Activated CD8-positive, alpha-beta memory T cell treated with anti-CD3 and anti-CD28 coated beads for 48 hours (primary cell): Measurements from ENCODE around the gene F5.
"Not testable (repeated sequence)": the region's sequence is repeated elsewhere in the genome, so short reads cannot be mapped to it uniquely, and the experiment has no call there.

Experiments
- DNase-seq, 3 experiments: peaks; one replicate each; pipeline ENCODE4 v3.0.0-alpha.2; 2020; ENCODE audit warnings: low read depth in 2 of 3, low spot score in 2 of 3

F5 gene

GRCh38 chr1:169546087-169546995 lies 39.9 kb downstream of the F5 start:
- DNase-seq: peak in 1 of 3 experiments; percentile 14

GRCh38 chr1:169545472-169545871 lies 40.8 kb downstream of the F5 start:
- DNase-seq: no peak

DNA sequence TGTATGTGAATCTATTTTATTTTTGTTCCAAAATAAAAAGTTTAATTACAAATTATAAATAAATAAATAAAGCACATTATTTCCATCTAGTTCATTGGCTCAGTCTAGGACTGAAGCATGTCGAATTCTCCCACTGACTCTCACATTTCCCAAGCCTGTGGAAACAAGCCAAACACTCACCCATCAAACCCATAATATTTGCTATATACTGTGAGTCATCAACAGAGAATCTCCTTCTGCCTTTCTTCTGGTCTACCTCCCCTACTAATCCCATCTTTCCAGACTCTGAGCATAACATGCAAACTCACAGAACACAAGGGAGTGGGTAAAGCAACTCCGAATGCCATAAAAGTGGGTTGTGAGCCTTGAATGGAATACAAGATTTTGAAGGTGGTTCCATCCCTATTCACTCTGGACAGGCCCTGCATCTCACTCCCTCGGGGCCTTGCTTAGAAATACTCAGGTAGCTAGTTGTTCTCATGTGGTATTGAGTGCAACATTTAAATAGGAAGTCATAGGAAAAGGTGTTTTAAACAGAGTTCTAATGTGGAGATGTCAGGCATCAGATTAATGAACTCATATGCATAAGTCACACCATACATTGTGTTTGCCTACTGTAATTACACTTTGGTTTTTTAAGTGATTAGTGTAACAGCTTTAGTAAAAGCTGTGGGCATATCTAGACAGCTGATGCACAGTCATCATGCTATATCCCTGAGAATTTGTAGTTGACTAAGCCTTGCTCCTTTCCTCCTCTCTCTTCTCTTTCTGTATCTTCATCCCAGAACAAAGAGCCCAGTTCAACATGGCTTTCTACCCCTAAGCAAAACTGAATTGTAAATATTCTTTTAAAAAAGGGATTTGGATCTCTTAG lies 47.0 kb downstream of the F5 start:
- DNase-seq: no peak

DNA sequence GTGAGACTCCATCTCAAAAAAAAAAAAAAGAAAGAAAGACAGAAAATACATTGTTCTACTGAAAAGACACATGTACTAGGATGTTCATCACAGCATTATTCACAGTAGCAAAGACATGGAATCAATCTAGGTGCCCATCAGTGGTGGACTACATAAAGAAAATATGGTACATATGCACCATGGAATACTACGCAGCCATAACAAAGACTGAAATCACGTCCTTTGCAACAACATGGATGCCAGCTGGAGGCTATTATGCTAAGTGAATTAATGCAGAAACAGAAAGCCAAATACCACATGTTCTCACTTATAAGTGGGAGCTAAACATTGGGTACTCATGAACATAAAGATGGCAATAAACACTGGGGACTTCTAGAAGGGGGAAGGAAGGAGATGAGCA lies 51.6 kb downstream of the F5 start:
- DNase-seq: no peak

DNA sequence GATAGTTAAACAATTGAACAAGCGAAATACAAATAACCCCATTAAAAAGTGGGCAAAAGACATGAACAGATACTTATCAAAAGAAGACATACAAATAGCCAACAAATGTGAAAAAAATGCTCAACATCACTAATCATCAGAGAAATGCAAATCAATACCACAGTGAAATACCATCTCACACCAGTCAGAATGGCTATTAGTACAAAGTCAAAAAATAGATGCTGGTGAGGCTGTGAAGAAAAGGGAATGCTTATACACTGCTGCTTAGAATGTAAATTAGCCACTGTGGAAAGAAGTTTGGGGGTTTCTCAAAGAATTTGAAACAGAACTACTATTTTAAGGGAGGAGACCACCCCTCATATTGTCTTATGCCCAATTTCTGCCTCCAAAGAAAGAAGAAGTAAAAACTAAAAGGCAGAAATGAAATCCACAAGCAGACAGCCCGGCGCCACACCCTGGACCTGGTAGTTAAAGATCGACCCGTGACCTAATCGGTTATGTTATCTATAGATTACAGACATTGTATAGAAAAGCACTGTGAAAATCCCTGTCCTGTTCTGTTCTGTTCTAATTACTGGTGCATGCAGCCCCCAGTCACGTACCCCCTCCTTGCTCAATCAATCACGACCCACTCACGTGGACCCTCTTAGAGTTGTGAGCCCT lies 52.6 kb downstream of the F5 start:
- not testable (repeated sequence) for DNase-seq

DNA sequence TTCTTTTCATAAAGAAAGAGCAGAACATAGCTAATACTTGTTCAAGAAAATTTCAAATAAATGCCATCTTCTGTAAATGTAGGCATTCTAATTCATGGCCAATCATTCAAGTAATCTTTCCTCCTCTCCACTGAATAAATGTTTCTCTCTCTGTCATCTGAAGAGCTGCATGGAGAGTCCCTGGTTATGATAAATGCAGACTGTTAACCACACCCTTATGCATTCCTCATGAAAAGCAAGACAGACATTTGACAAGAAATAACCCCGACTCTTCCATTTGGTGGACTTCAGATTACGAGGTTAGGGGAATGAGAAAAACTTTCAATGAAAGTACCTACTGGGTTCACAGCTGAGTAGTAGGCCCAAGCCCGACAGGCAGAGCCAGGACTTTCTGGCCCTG lies 55.8 kb downstream of the F5 start:
- DNase-seq: no peak

- no peak for DNase-seq
Observed at GRCh38 chr1:169529068-169529642, 57.1 kb downstream of the F5 start.

DNA sequence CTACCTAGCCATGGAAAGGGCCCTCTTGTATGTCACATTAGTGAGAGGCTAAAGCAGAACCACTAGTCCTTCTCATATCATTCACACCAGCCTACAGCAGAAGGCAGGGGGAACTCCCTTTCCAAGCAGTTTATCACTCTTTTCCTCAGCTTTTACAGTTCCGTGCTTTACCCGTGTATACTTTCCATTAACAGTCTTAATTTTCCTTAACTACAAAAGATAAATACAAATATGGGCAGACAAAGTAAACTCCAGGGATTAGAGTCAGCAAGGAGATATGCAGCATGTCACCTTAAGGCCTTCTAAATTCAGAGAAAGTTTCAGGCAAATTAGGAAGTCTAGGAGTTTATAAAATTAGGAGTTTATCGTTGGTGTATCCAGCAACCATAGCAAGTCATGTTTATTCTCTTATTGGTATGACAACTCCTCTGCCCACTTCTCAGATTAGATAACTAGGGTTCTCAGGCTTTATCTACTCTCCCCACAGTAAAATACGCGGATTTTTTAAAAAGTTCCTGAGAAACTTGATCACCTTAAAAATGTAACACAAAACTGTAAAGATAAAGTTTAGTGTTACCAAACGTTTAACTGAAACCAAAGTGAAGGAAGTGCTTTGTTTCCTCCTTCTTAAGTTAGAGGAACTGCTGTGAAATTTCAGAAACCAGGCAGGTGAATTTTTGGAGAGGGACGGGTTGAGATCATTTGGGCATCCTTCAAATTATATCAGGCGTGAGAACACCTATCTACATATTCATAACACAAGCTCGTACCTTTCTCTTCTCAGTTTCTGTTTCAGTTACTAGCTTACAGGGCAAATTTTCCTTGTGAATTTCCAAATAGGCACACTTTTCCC lies 57.8 kb downstream of the F5 start:
- DNase-seq: no peak

- no peak for DNase-seq
Observed at GRCh38 chr1:169527451-169528214, 58.6 kb downstream of the F5 start.

DNA sequence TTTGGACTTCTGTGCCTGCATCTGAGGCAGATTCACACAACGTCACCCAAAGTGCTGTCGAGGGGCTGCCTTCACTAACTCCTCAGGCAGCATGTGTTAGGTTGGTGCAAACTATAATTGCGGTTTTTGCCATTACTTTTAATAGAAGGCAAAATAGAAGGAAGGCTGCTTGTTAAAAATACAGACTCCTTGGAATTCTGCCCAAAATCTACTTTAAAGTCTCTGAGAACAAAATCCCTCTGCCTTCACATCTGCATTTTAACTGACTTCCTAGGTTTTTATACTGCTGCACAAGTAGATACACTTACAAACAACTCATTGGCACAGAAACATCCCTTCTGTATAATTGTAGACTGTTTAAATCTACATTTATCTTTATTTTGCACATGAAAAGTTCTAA lies 59.3 kb downstream of the F5 start:
- no peak for DNase-seq

- no peak for DNase-seq
Observed at GRCh38 chr1:169526120-169526832, 60.0 kb downstream of the F5 start.

- DNase-seq: no peak
Observed at GRCh38 chr1:169525391-169525790, 60.9 kb downstream of the F5 start.

DNA sequence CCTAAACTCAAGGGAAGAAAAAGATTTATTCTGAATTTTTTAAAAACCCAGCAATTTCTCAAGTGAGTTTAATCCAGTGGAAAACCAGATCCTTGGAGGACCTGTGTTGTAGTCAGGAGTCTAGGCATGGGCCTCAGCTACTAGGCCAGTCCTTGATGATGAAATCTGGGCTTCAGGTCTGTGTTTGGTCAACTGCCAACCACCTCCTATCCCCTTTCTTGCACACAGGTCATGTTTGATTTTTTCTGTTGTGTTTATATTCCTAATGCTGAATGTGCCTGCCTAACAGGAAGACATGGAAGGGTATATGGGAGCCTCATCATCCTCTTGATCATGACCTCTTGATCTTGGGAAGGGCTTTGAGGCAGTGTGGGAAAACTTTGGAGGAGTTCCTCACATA lies 62.4 kb downstream of the F5 start:
- DNase-seq: no peak

GRCh38 chr1:169521226-169521625 lies 65.1 kb downstream of the F5 start:
- no peak for DNase-seq

DNA sequence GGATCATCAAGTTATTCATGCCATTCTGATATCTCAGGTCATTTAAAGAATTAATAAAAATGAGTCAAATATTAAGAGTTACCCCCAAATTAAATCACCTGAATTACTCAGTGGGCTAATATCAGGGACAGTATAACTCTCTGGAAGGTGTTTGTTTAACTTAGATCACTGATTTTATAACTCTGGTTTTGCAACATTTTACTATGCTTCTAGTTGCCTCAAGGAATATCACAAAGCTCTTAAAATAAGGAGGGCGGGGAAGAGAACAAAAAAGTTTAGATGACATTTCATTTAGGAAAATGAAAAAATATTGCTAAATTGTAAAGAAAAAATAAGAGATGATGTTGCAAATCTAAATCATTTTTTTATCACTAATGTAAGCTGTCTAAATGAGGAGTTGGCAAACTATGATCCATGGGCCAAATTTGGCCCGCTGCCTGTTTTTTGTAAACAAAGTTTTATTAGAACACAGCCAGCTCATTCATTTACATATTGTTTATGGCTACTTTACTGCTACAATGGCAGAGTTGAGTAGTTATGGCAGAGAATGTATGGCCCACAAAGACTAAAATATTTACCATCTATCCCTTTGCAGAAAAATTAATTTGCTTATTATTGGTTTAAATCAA lies 68.6 kb downstream of the F5 start:
- DNase-seq: no peak

DNA sequence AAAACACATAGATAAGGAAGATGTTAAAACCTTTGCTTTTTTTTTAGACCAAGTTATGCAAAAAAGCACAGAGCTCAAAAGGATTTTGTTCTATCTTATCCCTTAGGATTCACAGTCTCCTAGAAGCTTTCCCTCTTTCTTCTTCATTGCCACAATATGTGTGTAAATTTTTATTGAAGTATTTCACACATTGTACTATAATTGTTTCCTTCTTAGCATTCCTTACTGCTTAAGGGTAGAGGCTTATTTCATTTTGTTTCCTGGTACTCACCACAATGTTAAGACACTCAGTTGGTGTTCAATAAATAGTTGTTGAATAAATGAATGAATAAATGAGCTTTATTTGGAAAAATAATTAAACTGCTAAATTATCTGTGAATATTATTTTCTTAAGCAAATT lies 70.6 kb downstream of the F5 start:
- no peak for DNase-seq

- DNase-seq: no peak
Observed at GRCh38 chr1:169514566-169515270, 71.6 kb downstream of the F5 start.

GRCh38 chr1:169513208-169513607 lies 73.1 kb downstream of the F5 start:
- no peak for DNase-seq
